ENCODE results near the gene CYP1A2. TPM values are rescaled to one million over a fixed set of nuclear protein-coding genes. Genes with fewer than 3 reads are reported as not detected.

The CYP1A2 gene
- total RNA-seq, 1 donor from 2014 or later: not detected

GRCh38 chr15:74793135-74794028, 44.7 kb downstream of the CYP1A2 start:
- Histone ChIP-seq H3K9me3 (ENCODE audit: control insufficient read depth in 3 of 3, low read length in 3 of 3) (no peaks in the 10 kb centered on the region), H3K9ac (ENCODE audit: low read depth in 1 of 3, low read length in 3 of 3) (peak overlapping the region in 2 of 3 donors; percentile 20 to 25), H3K4me1 (ENCODE audit: control insufficient read depth in 3 of 3, insufficient read depth in 3 of 3, low read length in 3 of 3) (peaks cover 48 to 54% (median 49%) of the 10 kb centered on the region in 3 donors), H3K27ac (ENCODE audit: low read depth, low read length) (no peak overlapping the region), H3K27me3 (ENCODE audit: control insufficient read depth in 3 of 3, insufficient read depth in 3 of 3, low read length in 3 of 3) (no peaks in the 10 kb centered on the region), H3K4me3 (ENCODE audit: low read length in 3 of 3) (no peak overlapping the region), H3K36me3 (ENCODE audit: control insufficient read depth in 3 of 3, insufficient read depth in 3 of 3, low read length in 3 of 3) (peaks cover 0 to 5% (median 2%) of the 10 kb centered on the region in 3 donors)

GRCh38 chr15:74794248-74794969, 45.8 kb downstream of the CYP1A2 start:
- Histone ChIP-seq H3K4me3 (ENCODE audit: low read length in 3 of 3) (no peak overlapping the region), H3K9me3 (ENCODE audit: control insufficient read depth in 3 of 3, low read length in 3 of 3) (no peaks in the 10 kb centered on the region), H3K27ac (ENCODE audit: low read depth, low read length) (no peak overlapping the region), H3K27me3 (ENCODE audit: control insufficient read depth in 3 of 3, insufficient read depth in 3 of 3, low read length in 3 of 3) (no peaks in the 10 kb centered on the region), H3K9ac (ENCODE audit: low read depth in 1 of 3, low read length in 3 of 3) (no peak overlapping the region), H3K36me3 (ENCODE audit: control insufficient read depth in 3 of 3, insufficient read depth in 3 of 3, low read length in 3 of 3) (peaks cover 0 to 10% (median 10%) of the 10 kb centered on the region in 3 donors), H3K4me1 (ENCODE audit: control insufficient read depth in 3 of 3, insufficient read depth in 3 of 3, low read length in 3 of 3) (peaks cover 41 to 54% (median 49%) of the 10 kb centered on the region in 3 donors)

- Histone ChIP-seq H3K36me3 (ENCODE audit: control insufficient read depth in 3 of 3, insufficient read depth in 3 of 3, low read length in 3 of 3) (peaks cover 0 to 15% (median 12%) of the 10 kb centered on the region in 3 donors), H3K27me3 (ENCODE audit: control insufficient read depth in 3 of 3, insufficient read depth in 3 of 3, low read length in 3 of 3) (no peaks in the 10 kb centered on the region), H3K27ac (ENCODE audit: low read depth, low read length) (no peak overlapping the region), H3K4me1 (ENCODE audit: control insufficient read depth in 3 of 3, insufficient read depth in 3 of 3, low read length in 3 of 3) (peaks cover 40 to 54% (median 49%) of the 10 kb centered on the region in 3 donors), H3K4me3 (ENCODE audit: low read length in 3 of 3) (no peak overlapping the region), H3K9ac (ENCODE audit: low read depth in 1 of 3, low read length in 3 of 3) (no peak overlapping the region), H3K9me3 (ENCODE audit: control insufficient read depth in 3 of 3, low read length in 3 of 3) (no peaks in the 10 kb centered on the region)
These were observed 46.3 kb downstream of the CYP1A2 start for GRCh38 chr15:74794970-74795349.

- H3K4me1 ChIP-seq (ENCODE audit: control insufficient read depth in 3 of 3, insufficient read depth in 3 of 3, low read length in 3 of 3): peaks cover 32 to 49% (median 46%) of the 10 kb centered on the region in 3 donors
These were observed 47.5 kb downstream of the CYP1A2 start for GRCh38 chr15:74795966-74796625.

GRCh38 chr15:74798388-74799254, 50.0 kb downstream of the CYP1A2 start:
- Histone ChIP-seq H3K9me3 (ENCODE audit: control insufficient read depth in 3 of 3, low read length in 3 of 3) (no peaks in the 10 kb centered on the region), H3K27me3 (ENCODE audit: control insufficient read depth in 3 of 3, insufficient read depth in 3 of 3, low read length in 3 of 3) (no peaks in the 10 kb centered on the region), H3K27ac (ENCODE audit: low read depth, low read length) (no peak overlapping the region), H3K4me3 (ENCODE audit: low read length in 3 of 3) (no peak overlapping the region), H3K36me3 (ENCODE audit: control insufficient read depth in 3 of 3, insufficient read depth in 3 of 3, low read length in 3 of 3) (peaks cover 19 to 32% (median 28%) of the 10 kb centered on the region in 3 donors), H3K4me1 (ENCODE audit: control insufficient read depth in 3 of 3, insufficient read depth in 3 of 3, low read length in 3 of 3) (peaks cover 14 to 30% (median 27%) of the 10 kb centered on the region in 3 donors), H3K9ac (ENCODE audit: low read depth in 1 of 3, low read length in 3 of 3) (peak overlapping the region; percentile 27 to 69 (median 33))

More at GRCh38 chr15:74795966-74796625, 47.5 kb downstream of the CYP1A2 start:
- Histone ChIP-seq H3K4me3 (ENCODE audit: low read length in 3 of 3) (no peak overlapping the region), H3K9me3 (ENCODE audit: control insufficient read depth in 3 of 3, low read length in 3 of 3) (no peaks in the 10 kb centered on the region), H3K36me3 (ENCODE audit: control insufficient read depth in 3 of 3, insufficient read depth in 3 of 3, low read length in 3 of 3) (peaks cover 5 to 21% (median 14%) of the 10 kb centered on the region in 3 donors), H3K27ac (ENCODE audit: low read depth, low read length) (no peak overlapping the region), H3K27me3 (ENCODE audit: control insufficient read depth in 3 of 3, insufficient read depth in 3 of 3, low read length in 3 of 3) (no peaks in the 10 kb centered on the region), H3K9ac (ENCODE audit: low read depth in 1 of 3, low read length in 3 of 3) (no peak overlapping the region)

GRCh38 chr15:74799255-74799855, 50.7 kb downstream of the CYP1A2 start:
- H3K27ac ChIP-seq (ENCODE audit: low read depth, low read length): no peak overlapping the region
- H3K9ac ChIP-seq (ENCODE audit: low read depth in 1 of 3, low read length in 3 of 3): peak overlapping the region in 2 of 3 donors; percentile 21 to 69
- H3K4me1 ChIP-seq (ENCODE audit: control insufficient read depth in 3 of 3, insufficient read depth in 3 of 3, low read length in 3 of 3): peaks cover 14 to 30% (median 27%) of the 10 kb centered on the region in 3 donors
- H3K9me3 ChIP-seq (ENCODE audit: control insufficient read depth in 3 of 3, low read length in 3 of 3): no peaks in the 10 kb centered on the region
- H3K27me3 ChIP-seq (ENCODE audit: control insufficient read depth in 3 of 3, insufficient read depth in 3 of 3, low read length in 3 of 3): no peaks in the 10 kb centered on the region
- no peak overlapping the region for H3K4me3 ChIP-seq (ENCODE audit: low read length in 3 of 3)
- H3K36me3 ChIP-seq (ENCODE audit: control insufficient read depth in 3 of 3, insufficient read depth in 3 of 3, low read length in 3 of 3): peaks cover 24 to 36% (median 28%) of the 10 kb centered on the region in 3 donors

- Histone ChIP-seq H3K9ac (ENCODE audit: low read depth in 1 of 3, low read length in 3 of 3) (peak overlapping the region in 1 of 3 donors; percentile 68), H3K36me3 (ENCODE audit: control insufficient read depth in 3 of 3, insufficient read depth in 3 of 3, low read length in 3 of 3) (peaks cover 24 to 36% (median 27%) of the 10 kb centered on the region in 3 donors), H3K4me3 (ENCODE audit: low read length in 3 of 3) (no peak overlapping the region), H3K27me3 (ENCODE audit: control insufficient read depth in 3 of 3, insufficient read depth in 3 of 3, low read length in 3 of 3) (no peaks in the 10 kb centered on the region), H3K27ac (ENCODE audit: low read depth, low read length) (no peak overlapping the region), H3K9me3 (ENCODE audit: control insufficient read depth in 3 of 3, low read length in 3 of 3) (no peaks in the 10 kb centered on the region), H3K4me1 (ENCODE audit: control insufficient read depth in 3 of 3, insufficient read depth in 3 of 3, low read length in 3 of 3) (peaks cover 14 to 30% (median 27%) of the 10 kb centered on the region in 3 donors)
These were observed 51.4 kb downstream of the CYP1A2 start for GRCh38 chr15:74799856-74800558.

GRCh38 chr15:74800559-74801094, 52.0 kb downstream of the CYP1A2 start:
- Histone ChIP-seq H3K36me3 (ENCODE audit: control insufficient read depth in 3 of 3, insufficient read depth in 3 of 3, low read length in 3 of 3) (peaks cover 24 to 36% (median 26%) of the 10 kb centered on the region in 3 donors), H3K27me3 (ENCODE audit: control insufficient read depth in 3 of 3, insufficient read depth in 3 of 3, low read length in 3 of 3) (no peaks in the 10 kb centered on the region), H3K9me3 (ENCODE audit: control insufficient read depth in 3 of 3, low read length in 3 of 3) (no peaks in the 10 kb centered on the region), H3K27ac (ENCODE audit: low read depth, low read length) (no peak overlapping the region), H3K4me1 (ENCODE audit: control insufficient read depth in 3 of 3, insufficient read depth in 3 of 3, low read length in 3 of 3) (peaks cover 14 to 30% (median 27%) of the 10 kb centered on the region in 3 donors), H3K9ac (ENCODE audit: low read depth in 1 of 3, low read length in 3 of 3) (no peak overlapping the region), H3K4me3 (ENCODE audit: low read length in 3 of 3) (no peak overlapping the region)
